ENCODE data around the gene LNP1. TPM values are rescaled to one million over a fixed set of nuclear protein-coding genes. Genes with fewer than 3 reads are reported as not detected.
A peak's percentile ranks its signal among the peaks of the same experiment; 100 is the strongest.
"Not testable (repeated sequence)": the region's sequence is repeated elsewhere in the genome, so short reads cannot be mapped to it uniquely, and the experiment has no call there.

LNP1 gene, protein sequence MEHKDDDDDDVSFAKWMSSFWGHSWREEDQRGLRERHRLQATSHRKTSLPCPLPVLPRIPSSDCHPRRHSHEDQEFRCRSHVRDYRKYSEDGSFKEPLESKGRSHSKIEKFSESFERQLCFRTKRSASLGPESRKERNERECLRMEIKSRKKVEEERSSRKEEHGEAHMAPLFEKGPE
- total RNA-seq (2014; rRNA removed; shearing (Covaris generic)) (2.9 TPM in 2 replicates), polyA plus RNA-seq (2016; fragmentation: Nextera tagmentation; extraction: Ambion mirVana) (1.2 and 1.3 TPM in 2 replicates)

DNA sequence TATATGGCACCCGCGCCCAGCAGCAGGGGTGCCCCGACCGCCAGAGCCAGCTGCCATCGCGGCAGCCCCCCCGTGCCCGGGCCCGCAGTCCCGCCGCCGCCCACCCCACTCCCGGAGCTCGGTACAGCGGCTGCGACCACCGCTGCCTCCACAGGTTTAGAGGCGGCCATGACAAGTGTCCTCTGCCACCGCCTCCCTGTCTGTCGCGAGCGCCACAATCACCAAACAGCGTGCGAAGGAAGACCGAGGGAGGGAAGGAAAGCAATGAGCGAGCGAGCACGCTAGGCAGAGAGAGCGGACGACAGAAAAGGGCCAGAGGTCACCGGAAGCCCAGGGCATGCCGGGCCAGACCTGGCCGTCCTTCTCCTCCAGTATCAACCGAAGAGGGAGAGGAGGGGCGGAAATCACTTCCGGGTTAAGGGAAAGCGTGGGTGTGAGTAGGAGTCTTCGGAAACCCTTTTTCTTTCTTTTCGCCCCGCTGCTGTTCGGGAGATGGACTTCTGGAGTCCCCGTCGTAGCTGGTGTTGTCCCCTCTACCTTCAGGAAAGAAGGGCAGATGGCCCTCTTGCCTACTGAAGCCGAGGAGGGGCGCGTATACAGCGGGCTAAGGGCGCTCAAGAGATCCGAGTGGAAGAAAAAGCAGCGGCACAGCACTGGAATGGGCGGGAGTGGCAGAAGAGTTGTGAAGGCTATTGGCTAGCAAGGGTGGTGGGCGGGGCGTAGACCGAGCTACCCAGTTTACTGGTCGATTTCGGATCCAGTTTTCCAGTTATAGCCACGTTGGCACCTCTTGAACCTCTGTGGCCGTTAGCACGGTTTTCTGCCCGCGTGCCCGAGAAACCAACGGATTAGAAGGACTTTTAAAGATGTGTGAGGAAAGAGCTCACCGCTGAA lies at the start of gene LNP1, which contains the start of gene TOMM70:
TSS of gene LNP1 (plus strand) at position 760 of the 894 bp plus-strand sequence. CDS start 28,191 bp downstream, outside the sequence.
TSS of gene TOMM70 (minus strand) at position 310 of the 894 bp plus-strand sequence. CDS start at position 170, 140 bp downstream.
- TF ChIP-seq EZH2phosphoT487 (IDR thresholded peaks at IDR 0.05; ENCODE audit: insufficient read depth, low read depth) (no peak), EZH2 (IDR thresholded peaks at IDR 0.05; ENCODE audit: insufficient read depth, poor library complexity, severe bottlenecking) (no peak)
- H3K4me1 ChIP-seq (ENCODE audit: insufficient read depth) = peaks cover 37% of the 10 kb centered on the region
- peak within 1 kb of the TSS; percentile 93 for H3K4me3 ChIP-seq
- H2AFZ ChIP-seq = peak within 1 kb of the TSS; percentile 86
- peak; percentile 99 for DNase-seq
- 1% methylated on average over 50 to 64 of the region's 64 CpGs for WGBS, 2 experiments (ENCODE audit: low coverage in 1 of 2, low lambda C conversion rate in 2 of 2, missing lambda C conversion rate in 2 of 2)
- in situ Hi-C loops (cut with MboI) = no loop called here
- peak within 1 kb of the TSS; percentile 99 for H3K27ac ChIP-seq
- H3K27me3 ChIP-seq (replicated peaks; ENCODE audit: insufficient read depth) = no peaks in the 10 kb centered on the region
- no peaks in the 10 kb centered on the region for H3K9me3 ChIP-seq (ENCODE audit: low read depth)
- no peaks in the 10 kb centered on the region for H4K20me1 ChIP-seq (ENCODE audit: insufficient read depth)
- H3K9ac ChIP-seq = peak within 1 kb of the TSS; percentile 98
- H3K36me3 ChIP-seq (ENCODE audit: low read depth) = no peaks in the 10 kb centered on the region
- peaks cover 10% of the 10 kb centered on the region; the same call in 1 of the 2 replicates for H3F3A ChIP-seq (ENCODE audit: insufficient read depth)
- no peaks in the 10 kb centered on the region for H3K9me2 ChIP-seq (ENCODE audit: insufficient read depth)
- peaks cover 84% of the 10 kb centered on the region for H3K79me2 ChIP-seq (ENCODE audit: insufficient read depth)
- peak within 1 kb of the TSS; percentile 100 for H3K4me2 ChIP-seq (ENCODE audit: unreplicated experiment)

DNA sequence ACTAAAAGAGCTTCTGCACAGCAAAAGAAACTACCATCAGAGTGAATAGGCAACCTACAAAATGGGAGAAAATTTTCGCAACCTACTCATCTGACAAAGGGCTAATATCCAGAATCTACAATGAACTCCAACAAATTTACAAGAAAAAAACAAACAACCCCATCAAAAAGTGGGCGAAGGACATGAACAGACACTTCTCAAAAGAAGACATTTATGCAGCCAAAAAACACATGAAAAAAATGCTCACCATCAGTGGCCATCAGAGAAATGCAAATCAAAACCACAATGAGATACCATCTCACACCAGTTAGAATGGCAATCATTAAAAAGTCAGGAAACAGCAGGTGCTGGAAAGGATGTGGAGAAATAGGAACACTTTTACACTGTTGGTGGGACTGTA lies 49.6 kb upstream of the LNP1 start:
- in situ Hi-C loops (cut with MboI); H4K20me1 ChIP-seq (ENCODE audit: insufficient read depth); H3K27me3 ChIP-seq (replicated peaks; ENCODE audit: insufficient read depth); H3K79me2 ChIP-seq (ENCODE audit: insufficient read depth); H2AFZ ChIP-seq; H3K9me2 ChIP-seq (ENCODE audit: insufficient read depth); DNase-seq; H3K4me2 ChIP-seq (ENCODE audit: unreplicated experiment); H3F3A ChIP-seq (ENCODE audit: insufficient read depth); H3K27ac ChIP-seq; H3K9ac ChIP-seq; H3K9me3 ChIP-seq (ENCODE audit: low read depth); H3K4me1 ChIP-seq (ENCODE audit: insufficient read depth); H3K4me3 ChIP-seq: not testable (repeated sequence)
- H3K36me3 ChIP-seq (ENCODE audit: low read depth) = 0 out of 2 replicates have a peak, but pooled peaks cover 18% of the 10 kb centered on the region
- WGBS, 2 experiments (ENCODE audit: low coverage in 1 of 2, low lambda C conversion rate in 2 of 2, missing lambda C conversion rate in 2 of 2) = 88 to 93% methylated on average over 2 of the region's 2 CpGs

DNA sequence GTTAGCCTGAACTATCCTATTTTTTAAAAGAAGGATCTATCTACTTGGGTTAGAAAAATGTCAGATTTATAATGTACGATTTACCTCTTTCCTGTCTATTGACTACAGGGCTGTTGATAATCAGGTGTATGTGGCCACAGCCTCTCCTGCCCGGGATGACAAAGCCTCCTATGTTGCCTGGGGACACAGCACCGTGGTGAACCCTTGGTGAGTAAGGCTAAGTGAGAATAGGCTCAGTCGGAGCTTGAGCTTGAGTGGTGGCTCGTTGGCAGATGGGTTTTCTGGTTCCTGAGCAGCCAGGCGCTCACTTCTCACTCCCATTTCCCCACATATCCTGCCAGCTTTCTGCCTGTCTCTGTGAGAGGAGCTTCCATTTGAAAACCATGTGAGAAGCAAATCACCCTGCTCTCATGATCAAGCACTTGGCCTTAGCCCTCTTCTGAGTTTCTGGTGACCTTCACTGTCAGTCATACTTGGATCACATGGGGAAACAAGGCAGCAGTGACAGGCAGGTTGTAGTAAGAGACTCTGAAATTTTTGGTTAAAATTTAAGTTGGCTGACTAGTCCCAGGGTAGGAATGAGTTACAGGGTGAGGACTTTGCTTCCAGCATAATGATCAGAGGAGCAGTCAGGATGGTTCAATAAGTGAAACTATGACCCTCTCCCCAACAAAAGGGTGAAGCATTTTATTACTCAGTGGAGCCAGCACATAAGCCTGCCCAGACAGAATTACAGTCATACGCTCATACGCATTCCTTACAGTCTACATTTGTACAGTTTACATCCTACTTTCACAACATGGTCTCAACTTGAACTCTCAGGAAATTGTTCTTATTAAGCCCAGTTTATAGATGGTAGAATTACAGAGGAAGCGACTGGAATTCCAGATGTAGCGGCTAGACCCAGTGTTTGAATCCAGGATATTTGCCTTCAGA lies 48.8 kb upstream of the LNP1 start:
- H3K9ac ChIP-seq = no peak overlapping the region
- DNase-seq = peak; percentile 35
- no peaks in the 10 kb centered on the region for H3K27me3 ChIP-seq (replicated peaks; ENCODE audit: insufficient read depth)
- 0 out of 2 replicates have a peak, but pooled peaks cover 16% of the 10 kb centered on the region for H3K36me3 ChIP-seq (ENCODE audit: low read depth)
- H3K9me2 ChIP-seq (ENCODE audit: insufficient read depth) = no peaks in the 10 kb centered on the region
- WGBS, 2 experiments (ENCODE audit: low coverage in 1 of 2, low lambda C conversion rate in 2 of 2, missing lambda C conversion rate in 2 of 2) = 84% methylated on average over 10 of the region's 10 CpGs
- H3K79me2 ChIP-seq (ENCODE audit: insufficient read depth) = no peaks in the 10 kb centered on the region
- no peaks in the 10 kb centered on the region for H3K9me3 ChIP-seq (ENCODE audit: low read depth)
- no peaks in the 10 kb centered on the region for H3K4me1 ChIP-seq (ENCODE audit: insufficient read depth)
- H3K27ac ChIP-seq = no peak overlapping the region
- H2AFZ ChIP-seq = no peak overlapping the region
- H3K4me2 ChIP-seq (ENCODE audit: unreplicated experiment) = no peak overlapping the region
- no peak overlapping the region for H3K4me3 ChIP-seq
- no peaks in the 10 kb centered on the region for H4K20me1 ChIP-seq (ENCODE audit: insufficient read depth)
- in situ Hi-C loops (cut with MboI) = no loop called here
- H3F3A ChIP-seq (ENCODE audit: insufficient read depth) = no peaks in the 10 kb centered on the region
- TF ChIP-seq EZH2 (IDR thresholded peaks at IDR 0.05; ENCODE audit: insufficient read depth, poor library complexity, severe bottlenecking) (no peak), EZH2phosphoT487 (IDR thresholded peaks at IDR 0.05; ENCODE audit: insufficient read depth, low read depth) (no peak)

GRCh38 chr3:100354850-100355249 lies 46.5 kb upstream of the LNP1 start:
- Histone ChIP-seq H4K20me1 (ENCODE audit: insufficient read depth) (no peaks in the 10 kb centered on the region), H3F3A (ENCODE audit: insufficient read depth) (peaks cover 17% of the 10 kb centered on the region; the same call in 1 of the 2 replicates), H2AFZ (no peak overlapping the region), H3K27ac (no peak overlapping the region), H3K36me3 (ENCODE audit: low read depth) (0 out of 2 replicates have a peak, but pooled peaks cover 8% of the 10 kb centered on the region), H3K27me3 (replicated peaks; ENCODE audit: insufficient read depth) (no peaks in the 10 kb centered on the region), H3K79me2 (ENCODE audit: insufficient read depth) (no peaks in the 10 kb centered on the region), H3K4me2 (ENCODE audit: unreplicated experiment) (no peak overlapping the region), H3K9me3 (ENCODE audit: low read depth) (no peaks in the 10 kb centered on the region), H3K9ac (no peak overlapping the region), H3K9me2 (ENCODE audit: insufficient read depth) (no peaks in the 10 kb centered on the region), H3K4me1 (ENCODE audit: insufficient read depth) (no peaks in the 10 kb centered on the region), H3K4me3 (no peak overlapping the region)
- in situ Hi-C loops (cut with MboI) = no loop called here
- TF ChIP-seq EZH2 (IDR thresholded peaks at IDR 0.05; ENCODE audit: insufficient read depth, poor library complexity, severe bottlenecking) = no peak
- no peak for TF ChIP-seq EZH2phosphoT487 (IDR thresholded peaks at IDR 0.05; ENCODE audit: insufficient read depth, low read depth)
- 95 to 100% methylated on average over 3 of the region's 3 CpGs for WGBS, 2 experiments (ENCODE audit: low coverage in 1 of 2, low lambda C conversion rate in 2 of 2, missing lambda C conversion rate in 2 of 2)
- no peak for DNase-seq

All from GM23248 (cell line).